GM12891 (cell line): ENCODE results near the gene GRIK4.

ENCODE experiments used
- POLR2A ChIP-seq: IDR thresholded peaks from 2 replicates; pipeline ENCODE4 v1.6.1; 2011; ENCODE audit warnings: low read depth, low read length, control low read depth
- POLR2AphosphoS5 ChIP-seq: IDR thresholded peaks from 2 replicates; pipeline ENCODE4 v1.6.1; 2011; ENCODE audit warnings: low read depth, low read length, control low read depth
- SPI1 ChIP-seq: IDR thresholded peaks from 2 replicates; pipeline ENCODE4 v1.6.1; 2011; ENCODE audit warnings: low read depth, low read length, control low read depth
- TAF1 ChIP-seq: IDR thresholded peaks from 2 replicates; pipeline ENCODE4 v1.6.1; 2011; ENCODE audit warnings: low read depth, low read length, control low read depth

DNA sequence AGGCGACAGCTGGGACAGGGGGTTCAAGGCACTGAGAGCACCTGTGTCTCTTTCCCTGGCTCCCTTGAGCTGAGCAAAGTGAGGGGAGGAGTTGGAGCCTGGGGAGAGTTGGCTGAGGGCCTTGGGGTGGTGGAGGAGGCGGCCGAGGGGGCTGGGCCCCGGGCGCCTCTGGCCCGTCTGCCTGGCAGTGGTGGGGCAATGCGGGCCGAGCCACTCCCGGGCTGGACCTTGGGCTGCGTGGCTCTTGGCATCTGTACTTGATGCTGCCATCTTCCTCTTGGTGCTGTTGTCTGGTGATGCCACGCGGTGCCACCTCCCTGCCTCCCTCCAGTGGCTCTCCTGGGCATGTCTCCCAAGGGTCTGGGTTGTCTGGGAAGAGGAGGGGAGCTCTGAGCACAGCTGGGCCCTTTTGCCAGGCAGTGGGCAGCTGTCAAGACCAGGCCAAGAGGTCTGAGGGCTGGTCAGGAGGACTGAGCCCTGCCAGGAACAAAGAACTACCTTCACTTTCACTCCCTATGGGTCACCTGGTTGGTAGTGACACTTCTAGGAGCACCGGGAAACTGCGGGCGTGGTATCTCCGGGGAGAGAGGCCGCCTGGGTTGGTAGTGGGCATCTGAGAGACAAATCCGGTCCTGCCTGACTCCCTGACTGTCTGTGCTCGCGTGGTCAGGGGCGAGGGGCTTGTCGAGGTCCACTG is 1.3 kb downstream of the GRIK4 start:
- no peak for TF ChIP-seq POLR2A
- no peak for TF ChIP-seq TAF1
- no peak for TF ChIP-seq POLR2AphosphoS5
- TF ChIP-seq SPI1, result no peak
